SKM-1 treated with dmso at 0.1 percent for 144 hours (cell line): ENCODE measurements around the gene HARBI1.

Source experiments
- DNase-seq: peaks from one replicate; lab custom pipeline; 2025; ENCODE audit not compliant: unreplicated experiment; lab: John Stamatoyannopoulos, UW

Gene HARBI1

GRCh38 chr11:46617134-46617971, at the start of gene HARBI1, which contains the start of gene ATG13:
Gene HARBI1, minus strand, starts transcription at chr11:46617227. Its CDS starts 990 bp downstream, at chr11:46616237.
Gene ATG13, plus strand, starts transcription at chr11:46617553. Its CDS starts 26,739 bp downstream, at chr11:46644292.
- peak; percentile 80 for DNase-seq

GRCh38 chr11:46666516-46666915, 49.5 kb upstream of the HARBI1 start:
- DNase-seq, result no peak

GRCh38 chr11:46665356-46665755, 48.3 kb upstream of the HARBI1 start:
- DNase-seq, result no peak

GRCh38 chr11:46664612-46665011, 47.6 kb upstream of the HARBI1 start:
- no peak for DNase-seq

GRCh38 chr11:46663277-46663940, 46.4 kb upstream of the HARBI1 start:
- DNase-seq, result no peak

- no peak for DNase-seq
Observed at GRCh38 chr11:46662366-46662765, 45.3 kb upstream of the HARBI1 start.

- no peak for DNase-seq
Observed at GRCh38 chr11:46661836-46662235, 44.8 kb upstream of the HARBI1 start.

- peak; percentile 94 for DNase-seq
Observed at GRCh38 chr11:46659908-46660307, 42.9 kb upstream of the HARBI1 start.

GRCh38 chr11:46658259-46658658, 41.2 kb upstream of the HARBI1 start:
- no peak for DNase-seq

GRCh38 chr11:46657186-46657585, 40.2 kb upstream of the HARBI1 start:
- DNase-seq, result no peak

- DNase-seq, result no peak
Observed at GRCh38 chr11:46655631-46656030, 38.6 kb upstream of the HARBI1 start.

- no peak for DNase-seq
Observed at GRCh38 chr11:46649180-46649738, 32.2 kb upstream of the HARBI1 start.

GRCh38 chr11:46643986-46644385, 27.0 kb upstream of the HARBI1 start:
- DNase-seq, result no peak

GRCh38 chr11:46643531-46643930, 26.5 kb upstream of the HARBI1 start:
- no peak for DNase-seq

GRCh38 chr11:46642627-46643335, 25.8 kb upstream of the HARBI1 start:
- DNase-seq, result no peak

GRCh38 chr11:46641639-46642038, 24.6 kb upstream of the HARBI1 start:
- no peak for DNase-seq

- no peak for DNase-seq
Observed at GRCh38 chr11:46640036-46640788, 23.2 kb upstream of the HARBI1 start.

GRCh38 chr11:46639197-46639839, 22.3 kb upstream of the HARBI1 start:
- no peak for DNase-seq

GRCh38 chr11:46637546-46637945, 20.5 kb upstream of the HARBI1 start:
- no peak for DNase-seq

GRCh38 chr11:46635557-46636139, 18.6 kb upstream of the HARBI1 start:
- DNase-seq, result no peak
